Fibroblast of the aortic adventitia (primary cell): Measurements from ENCODE around the gene ARMC10. TPM values are rescaled to one million over a fixed set of nuclear protein-coding genes. Genes with fewer than 3 reads are reported as not detected.
"Not testable (repeated sequence)": the region's sequence is repeated elsewhere in the genome, so short reads cannot be mapped to it uniquely, and the experiment has no call there.

Experiments used
- DNase-seq: peaks from one replicate; pipeline ENCODE4 v3.0.0-alpha.2; 2010; ENCODE audit warnings: low read depth
- H3K4me3 ChIP-seq: 2 replicates; pipeline ENCODE4 v1.5.1; 2011; ENCODE audit warnings: low read depth, mild to moderate bottlenecking, control low read depth, low read length, moderate library complexity
- CTCF ChIP-seq: IDR thresholded peaks from 2 replicates; pipeline ENCODE4 v1.5.1; 2011; ENCODE audit warnings: mild to moderate bottlenecking, low read length, control low read depth, inconsistent platforms; ENCODE audit not compliant: insufficient read depth
- total RNA-seq: library from RNA; depleted of rRNA; stranded (reverse); fragments of >200 nt; gene quantifications from 2 replicates; pipeline ENCODE4 v1.2.3, GENCODE V29; 2012; ENCODE audit warnings: low replicate concordance

ARMC10 gene
- total RNA-seq, 1 donor: 41.2 TPM

- no peak overlapping the region for H3K4me3 ChIP-seq
- peak; percentile 34 for DNase-seq
- no peak for TF ChIP-seq CTCF
These were observed 6.2 kb upstream of the ARMC10 start for GRCh38 chr7:103068414-103069403.

DNA sequence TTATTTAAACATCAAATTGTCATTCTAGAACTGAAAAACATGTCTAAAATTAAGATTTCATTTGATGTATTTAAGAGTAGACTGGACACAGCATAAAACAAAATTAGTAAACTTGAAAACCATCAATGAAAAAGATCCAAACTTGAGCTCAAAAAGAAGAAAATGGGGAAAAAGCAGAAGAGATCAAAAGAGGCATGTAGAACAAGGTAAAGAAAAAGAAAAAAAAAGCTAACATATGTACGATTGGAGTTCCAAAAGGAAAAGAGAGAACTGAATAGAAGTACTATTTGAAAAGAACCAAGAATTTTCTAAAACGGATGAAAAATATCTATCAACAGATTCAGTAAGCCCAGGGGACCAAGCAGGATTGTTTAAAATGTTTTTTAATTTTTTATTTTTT is 3.9 kb upstream of the ARMC10 start:
- no peak overlapping the region for H3K4me3 ChIP-seq
- TF ChIP-seq CTCF: no peak

GRCh38 chr7:103073989-103074518 is 886 bp upstream of the ARMC10 start:
- no peak for TF ChIP-seq CTCF
- no peak for DNase-seq
- peak overlapping the region; percentile 95 for H3K4me3 ChIP-seq

More for the DNA sequence above, 3.9 kb upstream of the ARMC10 start:
- no peak for DNase-seq

GRCh38 chr7:103075337-103075918 is 488 bp downstream of the ARMC10 start:
- no peak for TF ChIP-seq CTCF
- peak overlapping the region; percentile 95 for H3K4me3 ChIP-seq
- peak; percentile 40 for DNase-seq

- no peak for DNase-seq
- no peak for TF ChIP-seq CTCF
- no peak overlapping the region for H3K4me3 ChIP-seq
These were observed 1.8 kb downstream of the ARMC10 start for GRCh38 chr7:103076764-103077163.

DNA sequence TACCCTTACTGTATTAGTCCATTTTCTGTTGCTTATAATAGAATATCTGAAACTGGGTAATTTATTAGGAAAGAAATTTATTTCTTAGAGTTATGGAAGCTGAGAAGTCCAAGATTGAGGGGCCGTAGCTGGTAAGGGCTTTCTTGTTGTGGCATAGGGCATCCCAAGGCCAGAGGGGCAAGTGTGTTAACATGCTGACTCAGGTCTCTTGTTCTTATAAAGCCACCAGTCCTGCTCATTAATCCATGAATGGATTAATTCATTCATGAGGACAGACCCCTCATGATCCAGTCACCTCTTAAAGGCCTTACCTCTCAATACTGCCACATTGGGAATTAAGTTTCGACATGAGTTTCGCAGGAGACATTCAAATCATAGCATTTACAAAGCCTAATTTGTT is 2.4 kb downstream of the ARMC10 start:
- TF ChIP-seq CTCF: no peak
- no peak overlapping the region for H3K4me3 ChIP-seq
- DNase-seq: no peak

DNA sequence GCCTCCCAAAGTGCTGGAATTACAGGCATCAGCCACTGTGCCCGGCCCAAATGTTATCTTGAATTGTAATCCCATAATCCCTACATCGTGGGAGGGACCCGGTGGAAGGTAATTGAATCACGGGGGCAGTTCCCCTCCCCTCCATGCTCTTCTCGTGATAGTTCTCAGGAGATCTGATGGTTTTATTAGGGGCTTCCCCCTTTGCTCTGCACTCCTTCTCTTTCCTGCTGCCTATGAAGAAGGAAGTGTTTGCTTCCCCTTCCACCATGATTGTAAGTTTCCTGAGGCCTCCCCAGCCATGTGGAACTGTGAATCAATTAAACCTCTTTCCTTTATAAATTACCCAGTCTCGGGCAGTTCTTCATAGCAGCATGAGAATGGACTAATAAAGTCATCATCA is 3.3 kb downstream of the ARMC10 start:
- H3K4me3 ChIP-seq, DNase-seq: not testable (repeated sequence)
